Heart left ventricle (tissue), 16 donors: ENCODE measurements around the gene TAS2R38. TPM values are rescaled to one million over a fixed set of nuclear protein-coding genes. Genes with fewer than 3 reads are reported as not detected.

ENCODE experiments used
- ATAC-seq, 4 donors: fragments of 200-7000 bp; cut with Tn5 transposase; one replicate each; pipeline ENCODE4 v1.9.1; 2020 to 2022; ENCODE audit warnings: moderate library complexity in 4 of 4, mild to moderate bottlenecking in 3 of 4, moderate number of reproducible peaks in 1 of 4
- DNase-seq, 5 donors: peaks; one replicate each; pipeline ENCODE4 v3.0.0-alpha.2; 2020
- H3K27ac ChIP-seq, 12 donors: fragments of 200-600 bp; sonication (generic) in 4 of 12; one replicate each; pipeline versions ENCODE4 v1.5.0 to v1.8.0; 2016 to 2022; ENCODE audit warnings: mild to moderate bottlenecking in 2 of 12
- H3K27me3 ChIP-seq, 9 donors: fragments of 200-600 bp; sonication (generic) in 2 of 9; one replicate each; pipeline versions ENCODE4 v1.5.1 to v1.8.0; 2016 to 2022; ENCODE audit warnings: mild to moderate bottlenecking in 3 of 9
- H3K36me3 ChIP-seq, 9 donors: fragments of 200-600 bp; sonication (generic) in 2 of 9; one replicate each; pipeline versions ENCODE4 v1.5.0 to v1.8.0; 2018 to 2022; ENCODE audit warnings: mild to moderate bottlenecking in 2 of 9
- H3K4me1 ChIP-seq, 12 donors: fragments of 200-600 bp; sonication (generic) in 4 of 12; one replicate each; pipeline versions ENCODE4 v1.5.0 to v1.8.0; 2016 to 2022; ENCODE audit warnings: mild to moderate bottlenecking in 3 of 12
- H3K4me3 ChIP-seq, 12 donors: fragments of 200-600 bp; sonication (generic) in 4 of 12; one replicate each; pipeline versions ENCODE4 v1.5.0 to v1.8.0; 2017 to 2022; ENCODE audit warnings: mild to moderate bottlenecking in 9 of 12, moderate library complexity in 4 of 12
- H3K9me3 ChIP-seq, 12 donors: fragments of 200-600 bp; sonication (generic) in 4 of 12; one replicate each; pipeline versions ENCODE4 v1.5.0 to v1.8.0; 2016 to 2022; ENCODE audit warnings: mild to moderate bottlenecking in 1 of 12
- CTCF ChIP-seq, 12 donors: fragments of 200-600 bp; sonication (generic) in 4 of 12; IDR thresholded peaks; one replicate each; pipeline versions ENCODE4 v1.5.0 to v1.8.0; 2018 to 2022; ENCODE audit warnings: antibody characterized with exemption in 12 of 12, mild to moderate bottlenecking in 5 of 12
- POLR2A ChIP-seq, 2 donors: fragments of 450-650 bp; IDR thresholded peaks; one replicate each; pipeline ENCODE4 v1.6.1; 2017; ENCODE audit warnings: antibody characterized with exemption in 2 of 2, mild to moderate bottlenecking in 2 of 2, moderate library complexity in 2 of 2
- WGBS, 4 donors: extraction: QIAGEN DNeasy Blood & Tissue Kit in 2 of 4; methylation state at CpG; one replicate each; pipeline versions ENCODE4 v1.1.5 to v1.1.7; 2013 to 2018; 5-methylcytosine and 5-hydroxymethylcytosine counted together
- intact Hi-C, 10 donors: fragments of 100-400 bp; cut with DNase I; formaldehyde crosslinking; loops; one replicate each; pipeline versions ENCODE4 v1.11.1 to v1.14.2; 2022
- polyA plus RNA-seq, 2 donors: library from polyadenylated mRNA; stranded (reverse); fragments of 200-250 nt; gene quantifications; one replicate each; pipeline ENCODE4 v1.2.3, GENCODE V29; 2013
- total RNA-seq, 9 donors: library from RNA; depleted of rRNA in 2 of 9; stranded (reverse); fragments of >200 nt in 2 of 9; fragmentation: NEBNext Ultra II Directional in 3 of 9; extraction: Animal tissue kit (Norgen Biotek cat#: 25700) in 3 of 9; gene quantifications; one replicate each; pipeline versions ENCODE4 v1.1.0 to v1.2.4, GENCODE V29; 2016 to 2023
- donor health status: ischemic (EF 13 %, LVEDD 7.1; RV severe dilation, severe dysfunction).
- donor health status: healthy with polysubstance abuse.
- donor health status: DM: no; HTN: yes; CAD: no.
- donor health status: DM: no; HTN: no; CAD: no.
- donor health status: ischemic (EF 25% LVEDD 6.9; RV normal size, moderate dysfunction).
- donor health status: ischemic (EF 25% LVEDD 5.7; RV mildly dilated, moderate dysfunction).
- donor health status: healthy.
- donor health status: DM: yes; HTN: yes; CAD: no.
- donor health status: ischemic (EF 35%, LVEDD 5.7; RV mildly dilated, moderate dysfunction).
- donor health status: nonischemic (EF 11% LVEDD 7.7; RV severe dilation, severe dysfunction).
- donor health status: DM: yes; HTN: yes; CAD: no.
- donor health status: PGD.
- donor health status: ischemic (EF 29% LVEDD 5.4; RV normal size, mild dysfunction).
- donor health status: nonischemic (EF 23%, LVEDD 6.1; RV moderate dilation, normal function).

TAS2R38 gene
- total and polyA plus RNA-seq, 11 donors, result not detected

GRCh38 chr7:141950806-141951205, 22.8 kb downstream of the TAS2R38 start:
- TF ChIP-seq CTCF (IDR thresholded peaks at IDR 0.05), result no peak
- H3K9me3 ChIP-seq, result no peaks in the 10 kb centered on the region
- H3K27ac ChIP-seq, result no peak overlapping the region
- peaks cover 0 to 5% (median 0%) of the 10 kb centered on the region in 12 donors for H3K4me1 ChIP-seq
- no peak overlapping the region for H3K4me3 ChIP-seq
- H3K27me3 ChIP-seq, result no peaks in the 10 kb centered on the region
- intact Hi-C loops, result no loop called here
- ATAC-seq (no peak), DNase-seq (no peak)
- WGBS, 4 donors, result 79 to 92% (median 81%) methylated on average over 1 of the region's 1 CpG
- H3K36me3 ChIP-seq, result no peaks in the 10 kb centered on the region

GRCh38 chr7:141949911-141950310, 23.7 kb downstream of the TAS2R38 start:
- H3K36me3 ChIP-seq, result no peaks in the 10 kb centered on the region
- no peaks in the 10 kb centered on the region for H3K9me3 ChIP-seq
- ATAC-seq (no peak), DNase-seq (no peak)
- H3K27ac ChIP-seq, result no peak overlapping the region
- no peak overlapping the region for H3K4me3 ChIP-seq
- WGBS, 4 donors, result 69 to 78% (median 71%) methylated on average over 3 of the region's 3 CpGs
- TF ChIP-seq CTCF (IDR thresholded peaks at IDR 0.05) (no peak), POLR2A (IDR thresholded peaks at IDR 0.05) (no peak)
- no peaks in the 10 kb centered on the region for H3K27me3 ChIP-seq
- intact Hi-C loops, result no loop called here
- peaks cover 0 to 7% (median 0%) of the 10 kb centered on the region in 12 donors for H3K4me1 ChIP-seq

- ATAC-seq (no peak), DNase-seq (no peak)
- Histone ChIP-seq H3K27ac (no peak overlapping the region), H3K4me1 (peaks cover 0 to 7% (median 0%) of the 10 kb centered on the region in 12 donors), H3K27me3 (no peaks in the 10 kb centered on the region), H3K9me3 (no peaks in the 10 kb centered on the region), H3K4me3 (no peak overlapping the region), H3K36me3 (no peaks in the 10 kb centered on the region)
- WGBS, 4 donors, result 45 to 65% (median 58%) methylated on average over 2 of the region's 2 CpGs
- intact Hi-C loops, result no loop called here
- TF ChIP-seq CTCF (IDR thresholded peaks at IDR 0.05) (no peak), POLR2A (IDR thresholded peaks at IDR 0.05) (no peak)
These were observed 24.1 kb downstream of the TAS2R38 start for GRCh38 chr7:141949451-141949850.

GRCh38 chr7:141949021-141949420, 24.6 kb downstream of the TAS2R38 start:
- ATAC-seq (no peak), DNase-seq (no peak)
- Histone ChIP-seq H3K4me3 (no peak overlapping the region), H3K27me3 (no peaks in the 10 kb centered on the region), H3K27ac (no peak overlapping the region), H3K9me3 (no peaks in the 10 kb centered on the region), H3K4me1 (peaks cover 0 to 7% (median 0%) of the 10 kb centered on the region in 12 donors), H3K36me3 (no peaks in the 10 kb centered on the region)
- TF ChIP-seq CTCF (IDR thresholded peaks at IDR 0.05) (no peak), POLR2A (IDR thresholded peaks at IDR 0.05) (no peak)
- 66 to 85% (median 77%) methylated on average over 2 of the region's 2 CpGs for WGBS, 4 donors
- intact Hi-C loops, result no loop called here
